MV-4-11 (cell line): Measurements from ENCODE around the gene ZFPL1.
A peak's percentile ranks its signal among the peaks of the same experiment; 100 is the strongest.
"Not testable (repeated sequence)": the region's sequence is repeated elsewhere in the genome, so short reads cannot be mapped to it uniquely, and the experiment has no call there.

Source experiments
- DNase-seq: peaks from one replicate; lab custom pipeline; 2025; lab: John Stamatoyannopoulos, UW

Gene ZFPL1

DNA sequence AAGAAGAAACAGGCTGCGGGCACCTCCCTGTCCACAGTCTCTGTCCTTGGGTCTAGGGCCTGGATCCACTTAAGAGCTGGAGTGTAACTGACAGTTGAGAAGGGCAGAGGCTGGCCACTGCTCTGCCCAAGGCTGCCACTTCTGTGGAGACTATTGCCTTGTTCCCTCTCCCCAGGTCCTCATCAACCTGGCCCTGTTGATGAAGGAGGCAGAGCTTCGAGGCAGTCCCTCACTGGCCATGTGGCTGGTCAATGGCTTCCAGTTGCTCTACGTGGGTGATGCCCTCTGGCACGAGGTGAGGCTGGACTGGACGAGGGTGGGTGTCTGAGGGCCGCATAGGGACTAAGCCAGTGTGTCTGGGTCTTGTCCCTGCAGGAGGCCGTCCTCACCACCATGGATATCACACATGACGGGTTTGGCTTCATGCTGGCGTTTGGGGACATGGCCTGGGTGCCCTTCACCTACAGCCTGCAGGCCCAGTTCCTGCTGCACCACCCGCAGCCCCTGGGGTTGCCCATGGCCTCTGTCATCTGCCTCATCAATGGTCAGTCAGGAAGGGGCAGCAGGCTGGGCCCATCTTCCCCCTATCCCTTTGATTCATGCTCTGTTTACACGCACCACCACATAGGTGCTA is 30.6 kb downstream of the ZFPL1 start:
- no peak for DNase-seq

DNA sequence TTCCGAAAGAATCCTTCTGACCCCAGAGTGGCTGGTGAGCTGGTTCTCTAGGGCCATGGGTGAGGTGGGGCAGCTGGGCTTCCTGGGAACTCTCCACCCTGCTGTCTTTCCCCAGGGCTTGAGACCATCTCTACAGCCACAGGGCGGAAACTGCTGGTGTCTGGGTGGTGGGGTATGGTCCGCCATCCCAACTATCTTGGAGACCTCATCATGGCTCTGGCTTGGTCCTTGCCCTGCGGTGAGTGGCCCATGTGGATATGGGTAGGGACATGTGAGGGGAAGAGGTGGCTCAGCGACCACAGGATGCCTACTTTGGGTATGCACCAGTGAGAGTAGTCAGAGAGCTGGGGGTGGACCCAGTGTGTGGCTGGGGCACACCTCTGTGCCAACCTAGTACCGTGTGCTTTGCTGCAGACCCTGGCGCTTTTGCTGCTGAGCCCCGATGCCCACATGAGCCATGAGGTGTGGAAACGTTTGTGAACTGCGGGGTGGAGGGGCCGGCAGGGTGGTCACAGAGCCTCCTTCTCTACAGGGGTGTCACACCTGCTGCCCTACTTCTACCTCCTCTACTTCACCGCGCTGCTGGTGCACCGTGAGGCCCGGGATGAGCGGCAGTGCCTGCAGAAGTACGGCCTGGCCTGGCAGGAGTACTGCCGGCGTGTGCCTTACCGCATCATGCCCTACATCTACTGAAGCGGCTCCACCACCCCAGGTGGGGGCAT is 31.5 kb downstream of the ZFPL1 start:
- DNase-seq = no peak

DNA sequence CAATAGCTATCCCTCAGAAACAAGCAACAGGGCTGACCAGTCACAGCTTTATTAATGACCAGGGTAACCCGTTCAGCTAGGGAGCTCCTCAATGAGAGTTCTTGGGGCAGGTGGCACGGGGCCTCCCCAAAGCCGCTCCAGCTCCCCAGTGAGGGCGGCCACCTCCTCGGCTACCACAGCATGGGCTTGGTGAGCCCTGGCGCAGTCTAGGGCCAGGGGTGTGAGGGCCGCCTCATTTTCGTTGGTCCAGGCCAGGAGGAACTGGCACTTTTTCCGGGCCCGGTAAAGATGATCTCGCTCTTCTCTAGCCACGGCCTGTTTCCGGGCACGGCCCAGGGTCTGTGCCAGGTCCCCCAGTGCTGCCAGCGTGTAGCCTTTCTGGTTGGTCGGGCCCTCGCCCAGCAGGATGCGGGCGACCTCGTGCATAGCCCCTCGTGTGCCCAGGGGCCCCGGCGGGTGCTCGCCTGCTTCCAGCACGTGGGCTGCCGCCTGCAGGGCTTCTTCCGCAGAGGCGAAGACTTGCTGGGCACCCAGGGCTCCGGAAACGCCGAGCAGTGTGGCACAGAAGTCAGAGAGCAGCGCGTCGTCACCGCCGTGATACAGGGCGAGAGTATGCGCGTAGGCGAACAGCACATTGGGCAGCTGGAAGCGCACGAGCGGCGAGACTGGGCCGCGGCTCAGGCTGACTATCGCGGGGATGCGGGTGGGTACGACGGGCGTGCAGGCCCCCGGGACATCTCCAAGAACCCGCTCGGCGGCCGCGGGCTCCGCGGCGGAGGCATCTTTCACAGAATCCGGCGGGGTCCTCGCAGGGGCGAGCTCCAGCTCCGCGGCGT is 32.6 kb downstream of the ZFPL1 start:
- DNase-seq = peak; percentile 5

DNA sequence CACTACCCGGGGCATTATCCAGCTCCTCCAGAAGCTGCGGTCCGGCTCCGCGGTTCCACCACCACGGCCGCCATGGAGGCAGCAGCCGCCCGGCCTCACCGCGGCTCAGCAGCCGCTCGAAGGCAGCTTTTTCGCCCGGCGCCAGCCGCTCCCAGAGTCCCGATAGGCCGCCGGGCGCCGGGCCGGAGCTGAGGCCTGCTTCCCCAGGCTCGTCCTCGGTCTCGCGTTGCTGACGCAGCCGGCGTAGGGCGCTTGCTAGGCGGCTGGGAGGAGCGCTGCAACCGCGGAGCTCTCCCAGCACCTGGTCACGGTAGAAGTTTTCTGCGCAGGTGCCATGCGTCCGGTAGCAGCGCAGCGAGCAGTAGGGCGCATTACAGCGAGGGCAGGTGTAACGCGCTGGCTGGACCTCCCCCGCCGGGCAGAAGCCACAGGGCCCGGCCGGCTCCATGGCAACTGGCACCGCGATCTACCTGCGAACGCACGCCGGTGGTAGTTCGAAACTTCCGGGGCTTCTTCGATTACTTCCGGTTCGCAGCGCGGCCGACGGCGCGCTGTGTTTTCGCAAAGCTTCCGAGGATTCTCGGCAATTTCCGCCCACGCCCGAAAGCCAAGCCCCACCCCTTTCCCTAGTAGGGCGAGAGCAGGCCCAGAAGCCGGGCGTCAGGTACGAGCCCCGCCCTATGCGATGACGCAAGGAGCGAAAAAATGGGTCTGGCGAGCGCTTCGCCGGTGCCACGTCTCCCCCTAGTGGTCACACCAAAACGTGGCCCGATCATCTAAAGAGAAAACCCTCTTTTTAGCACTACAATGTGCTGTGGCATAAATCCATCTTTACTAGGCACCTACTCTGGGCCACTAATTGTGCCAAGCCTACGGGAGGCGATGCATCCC is 33.4 kb downstream of the ZFPL1 start, which contains the start of gene ZNHIT2:
TSS of gene ZNHIT2 (minus strand) at position 496 of the 891 bp plus-strand sequence. CDS start at position 448, 48 bp downstream.
- peak; percentile 98 for DNase-seq

DNA sequence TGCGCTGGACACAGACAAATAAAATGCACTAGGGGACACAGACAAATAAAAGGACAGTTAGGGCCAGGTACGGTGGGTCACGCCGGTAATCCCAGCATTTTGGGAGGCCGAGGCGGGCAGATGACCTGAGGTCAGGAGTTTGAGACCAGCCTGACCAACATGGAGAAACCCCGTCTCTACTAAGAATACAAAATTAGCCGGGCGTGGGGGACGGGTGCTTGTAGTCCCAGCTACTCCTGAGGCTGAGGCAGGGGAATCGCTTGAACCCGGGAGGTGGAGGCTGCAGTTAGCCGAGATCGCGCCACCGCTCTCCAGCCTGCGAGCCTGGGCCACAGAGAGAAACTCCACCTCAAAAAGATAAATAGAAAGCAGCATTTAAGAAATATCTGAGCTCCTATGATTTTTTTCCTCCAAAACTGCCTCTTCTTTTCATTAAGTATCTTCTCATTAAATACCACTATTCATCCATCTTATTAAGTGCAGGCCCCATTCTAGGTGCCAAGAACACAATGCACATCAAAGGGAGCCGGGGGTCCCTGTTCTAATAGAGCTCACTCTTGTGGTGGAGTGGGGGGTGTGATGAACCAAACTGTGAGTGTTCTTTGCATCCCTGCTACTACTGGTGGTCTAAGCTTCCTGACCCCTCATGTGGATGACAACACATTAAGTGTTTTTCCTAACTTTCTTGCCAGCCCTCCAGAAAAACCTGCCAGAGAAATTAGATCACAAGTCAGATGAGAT is 34.2 kb downstream of the ZFPL1 start:
- no peak for DNase-seq

DNA sequence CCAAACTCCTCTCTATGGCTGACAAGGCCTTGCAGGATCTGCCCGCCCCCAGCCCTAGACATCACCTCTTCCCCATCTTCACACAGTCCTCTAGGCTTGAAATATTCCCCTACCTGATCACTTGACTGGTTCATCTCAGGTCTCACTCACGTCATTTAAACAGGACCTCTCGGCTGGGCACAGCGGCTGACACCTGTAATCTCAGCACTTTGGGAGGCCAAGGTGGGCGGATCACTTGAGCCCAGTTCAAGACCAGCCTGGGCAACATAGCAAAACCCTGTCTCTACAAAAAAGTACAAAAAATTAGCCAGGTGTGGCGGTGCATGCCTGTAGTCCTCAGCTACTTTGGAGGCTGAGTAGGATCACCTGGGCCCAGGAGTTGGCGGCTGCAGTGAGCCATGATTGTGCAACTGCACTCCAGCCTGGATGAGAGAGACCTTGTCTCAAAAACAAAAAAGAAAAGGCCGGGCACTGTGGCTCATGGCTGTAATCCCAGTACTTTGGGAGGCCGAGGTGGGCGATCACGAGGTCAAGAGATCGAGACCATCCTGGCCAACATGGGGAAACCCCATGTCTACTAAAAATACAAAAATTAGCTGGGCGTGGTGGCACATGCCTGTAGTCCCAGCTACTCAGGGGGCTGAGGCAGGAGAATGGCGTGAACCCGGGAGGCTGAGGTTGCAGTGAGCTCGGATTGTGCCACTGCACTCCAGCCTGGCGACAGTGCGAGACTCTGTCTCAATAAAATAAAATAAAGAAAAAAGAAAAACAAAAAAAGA is 35.1 kb downstream of the ZFPL1 start:
- DNase-seq = not testable (repeated sequence)

DNA sequence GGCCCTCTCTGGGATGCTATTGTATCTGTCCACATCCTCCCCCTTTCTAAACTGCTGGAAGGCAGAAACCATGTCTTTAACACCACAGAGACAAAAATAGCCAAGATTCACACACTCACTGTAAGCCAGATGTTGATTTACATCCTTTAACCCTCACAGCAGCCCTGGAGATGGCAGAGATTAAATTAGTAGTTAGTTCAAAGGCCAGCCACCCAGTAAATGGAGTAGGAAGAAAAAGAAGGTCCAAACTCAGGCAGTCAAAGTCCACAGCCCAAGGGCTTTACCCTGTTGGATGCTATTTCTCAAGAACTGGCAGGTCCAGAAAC is 35.6 kb downstream of the ZFPL1 start:
- DNase-seq = no peak

DNA sequence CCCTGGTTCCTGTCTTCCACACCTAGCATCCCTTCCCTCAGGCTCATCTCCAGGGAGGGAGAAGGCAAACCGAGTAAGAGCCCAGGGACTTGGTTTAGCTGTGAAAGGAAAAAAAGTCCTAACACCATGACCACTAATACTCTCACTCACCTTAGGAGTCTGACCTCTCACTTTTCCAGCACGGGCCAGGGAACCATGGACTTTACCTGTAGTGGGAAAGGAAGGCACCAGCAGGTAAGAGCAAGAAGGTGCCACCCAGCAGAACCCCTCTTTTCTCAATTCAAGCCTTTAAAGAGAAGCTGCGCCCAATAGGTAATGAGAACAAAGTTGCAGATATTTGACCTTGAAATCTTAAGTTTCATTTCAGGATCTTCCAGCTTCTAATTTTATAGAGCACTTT is 36.8 kb downstream of the ZFPL1 start:
- no peak for DNase-seq

DNA sequence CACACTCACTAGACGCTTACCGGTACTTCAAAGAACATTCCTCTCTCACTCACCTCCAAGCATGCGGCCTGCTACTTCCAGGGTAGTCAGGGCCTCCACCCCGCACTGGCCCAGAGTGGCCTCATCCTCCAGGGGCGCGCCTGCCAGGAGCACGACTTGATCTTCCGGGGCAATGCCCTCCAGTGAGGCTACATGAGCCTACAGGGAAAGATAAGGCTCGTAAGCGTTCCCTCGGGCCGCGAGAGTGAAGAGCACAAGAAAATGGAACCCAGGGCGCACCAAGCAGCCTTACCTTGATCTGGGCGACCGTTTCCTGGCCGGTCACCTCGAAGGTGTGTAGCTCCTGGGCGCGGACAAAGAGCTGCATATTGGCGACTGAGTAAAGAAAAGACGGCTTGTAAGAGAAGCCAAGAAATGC is 37.4 kb downstream of the ZFPL1 start:
- DNase-seq = peak; percentile 5

DNA sequence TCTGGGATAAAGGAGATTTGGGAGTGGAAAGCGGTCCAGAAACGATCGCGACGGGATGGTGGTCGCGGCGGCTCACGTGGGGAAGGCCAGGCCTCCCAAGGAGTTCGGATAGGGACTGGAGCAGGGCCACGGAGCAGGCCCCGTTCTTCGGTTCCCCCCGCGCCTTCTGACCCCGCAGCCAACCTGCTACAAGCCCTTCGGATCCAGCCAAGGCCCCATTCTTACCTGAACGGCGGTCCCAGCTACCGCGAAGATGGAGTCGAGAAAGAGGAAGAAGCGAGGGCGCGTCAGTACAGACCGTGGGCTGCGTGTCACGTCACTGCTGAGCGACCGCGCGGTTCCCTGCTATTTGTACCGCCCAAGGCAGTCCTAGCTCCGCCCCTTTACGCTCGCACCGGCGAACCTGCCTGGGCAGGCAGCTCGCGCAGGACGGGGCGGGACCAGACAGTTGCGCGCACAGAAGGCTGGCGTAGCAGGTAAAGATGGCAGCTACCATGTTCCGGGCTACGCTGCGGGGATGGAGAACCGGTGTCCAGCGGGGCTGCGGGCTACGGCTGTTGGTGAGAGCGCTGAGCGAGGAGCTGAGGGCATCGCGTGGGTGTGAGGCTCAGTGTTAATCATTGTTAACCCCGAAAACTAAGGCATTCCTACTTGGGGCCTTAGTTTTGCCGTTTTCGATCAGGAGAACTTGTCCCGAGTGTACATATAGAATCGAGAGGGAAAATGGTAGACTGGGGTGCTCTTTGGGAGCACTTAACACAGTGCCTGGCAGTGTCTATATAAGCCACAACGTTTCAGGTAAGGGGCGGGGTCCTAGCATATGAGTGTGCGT is 38.1 kb downstream of the ZFPL1 start, which contains the start of the genes FAU and MRPL49:
TSS of gene FAU (minus strand) at position 270 of the 832 bp plus-strand sequence. CDS start 321 bp downstream, outside the sequence.
TSS of gene MRPL49 (plus strand) at position 457 of the 832 bp plus-strand sequence. CDS start at position 483, 26 bp downstream.
- peak; percentile 98 for DNase-seq

DNA sequence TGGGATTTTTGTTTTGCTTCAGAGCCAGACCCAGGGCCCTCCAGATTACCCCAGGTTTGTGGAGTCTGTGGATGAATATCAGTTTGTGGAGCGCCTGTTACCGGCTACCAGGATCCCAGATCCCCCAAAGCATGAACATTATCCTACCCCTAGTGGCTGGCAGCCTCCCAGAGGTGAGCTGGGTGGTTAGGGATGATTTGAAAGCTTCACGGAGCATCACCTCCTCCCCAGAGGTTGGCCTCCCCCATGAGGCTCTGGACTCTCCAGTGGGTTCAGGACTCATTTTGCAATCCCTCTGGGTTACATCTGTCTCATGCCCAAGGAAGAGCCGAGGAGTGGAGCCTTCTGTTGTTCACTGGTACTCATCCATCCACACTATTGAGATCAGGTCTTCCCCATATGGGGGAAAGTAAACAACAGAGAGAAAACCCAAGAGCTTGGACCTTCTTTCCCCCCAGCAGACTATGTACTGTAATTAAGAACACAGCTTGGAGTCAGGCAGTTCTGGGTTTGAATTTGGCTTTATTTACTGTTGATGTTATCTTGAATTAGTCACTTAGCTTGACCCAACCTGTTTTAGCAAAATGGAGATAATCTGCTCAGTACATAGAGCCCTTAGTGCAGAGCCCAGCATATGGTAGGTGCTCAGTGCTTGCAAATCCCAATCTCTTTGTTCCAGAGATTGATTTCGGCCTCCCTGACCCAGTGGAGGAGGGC is 40.6 kb downstream of the ZFPL1 start:
- DNase-seq = no peak

DNA sequence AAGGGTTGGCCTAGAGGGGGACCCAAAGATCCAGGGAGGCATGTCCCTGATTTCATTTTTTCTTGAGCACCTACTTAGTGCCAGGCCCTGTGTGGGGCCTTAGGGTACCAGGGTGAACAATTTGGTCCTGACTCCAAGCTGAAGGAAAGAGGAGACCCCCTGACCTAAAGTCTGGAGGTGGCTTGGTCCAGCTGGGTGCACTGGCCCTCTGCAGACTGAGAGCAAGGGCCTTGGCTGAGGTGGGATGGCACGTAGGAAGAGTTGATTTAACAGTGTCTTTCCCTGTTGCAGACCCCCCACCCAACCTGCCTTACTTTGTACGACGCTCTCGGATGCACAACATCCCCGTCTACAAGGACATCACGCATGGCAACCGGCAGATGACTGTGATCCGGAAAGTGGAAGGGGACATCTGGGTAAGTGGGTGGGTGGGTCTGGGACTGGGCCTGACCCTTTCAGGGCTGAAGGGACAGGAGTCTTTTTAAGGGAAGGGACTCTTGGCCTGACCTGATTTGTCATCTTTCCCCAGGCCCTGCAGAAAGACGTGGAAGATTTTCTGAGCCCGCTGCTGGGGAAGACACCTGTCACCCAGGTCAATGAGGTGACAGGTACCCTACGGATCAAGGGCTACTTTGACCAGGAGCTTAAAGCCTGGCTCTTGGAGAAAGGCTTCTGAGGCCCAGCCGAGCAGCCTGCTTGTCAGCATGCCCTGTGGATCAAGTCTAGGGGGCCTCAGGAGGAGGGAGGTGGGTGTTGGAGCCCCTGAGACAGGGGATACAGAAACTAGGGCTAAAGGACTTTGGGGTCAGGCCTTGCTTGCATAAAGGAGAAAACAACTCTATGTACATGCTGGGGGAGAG is 41.4 kb downstream of the ZFPL1 start:
- DNase-seq = no peak

DNA sequence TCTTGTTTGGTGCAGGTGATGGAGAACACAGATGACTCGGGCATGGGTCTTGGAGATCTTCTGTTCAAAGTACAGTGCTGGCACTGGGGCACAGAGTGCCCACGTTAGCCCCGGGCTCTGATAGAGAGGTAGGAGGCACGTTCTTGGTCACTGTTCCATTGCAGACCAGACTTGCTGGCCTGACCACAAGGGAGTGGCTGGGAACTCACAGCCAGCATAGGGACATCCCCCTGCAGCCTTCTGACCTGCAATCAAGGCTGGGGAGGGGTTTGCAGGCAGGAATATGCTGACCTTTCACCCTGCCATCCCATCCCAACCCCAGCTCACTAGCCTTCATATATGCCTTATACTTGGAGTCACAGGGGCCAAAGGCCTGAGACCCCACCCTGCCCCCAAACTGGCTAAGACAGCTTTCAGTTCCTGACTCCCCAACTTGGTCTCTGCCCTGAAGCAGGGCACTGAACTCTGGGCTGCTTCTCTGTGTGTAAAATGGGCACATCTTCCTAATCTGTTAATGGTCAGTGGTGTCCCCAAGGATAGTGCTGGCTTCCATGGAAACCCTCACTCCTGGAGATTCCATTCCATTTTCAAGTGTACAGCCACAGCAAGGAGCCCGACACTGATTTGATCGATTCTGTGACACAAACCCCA is 42.7 kb downstream of the ZFPL1 start:
- DNase-seq = no peak

DNA sequence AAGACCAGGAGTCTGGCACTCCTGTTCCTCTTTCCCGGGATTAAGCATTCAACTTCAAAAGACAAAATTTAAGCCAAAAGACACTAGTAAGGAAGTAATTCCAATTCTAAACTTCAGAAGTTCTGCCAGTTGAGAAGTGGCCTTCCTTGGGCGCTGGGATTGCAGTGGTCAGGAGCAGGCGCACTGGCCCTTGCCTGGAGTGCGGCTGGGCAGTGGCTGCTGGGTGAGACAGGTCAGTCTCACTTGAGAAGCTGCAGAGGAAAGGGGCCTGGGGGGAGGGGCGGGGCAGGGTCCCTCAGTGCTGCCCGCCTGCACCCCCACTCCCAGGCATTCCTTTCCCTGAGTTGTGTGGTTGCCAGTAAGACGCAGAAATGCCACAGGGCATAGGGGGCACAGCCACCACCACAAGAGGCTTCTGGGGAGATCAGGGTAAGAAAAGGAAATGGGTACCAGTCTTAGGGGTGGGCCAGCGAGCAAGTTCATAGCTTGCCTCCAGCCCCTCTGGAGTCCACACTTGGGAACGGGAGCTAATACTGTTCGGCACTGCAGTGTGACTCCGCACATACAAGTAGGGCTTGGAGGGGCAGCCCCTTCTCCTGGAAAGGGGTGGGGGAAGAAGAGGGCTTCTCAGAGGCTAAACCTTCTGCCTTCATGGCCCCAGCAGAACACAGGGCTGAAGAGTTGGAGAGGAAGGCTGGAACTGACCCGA is 43.6 kb downstream of the ZFPL1 start:
- no peak for DNase-seq

DNA sequence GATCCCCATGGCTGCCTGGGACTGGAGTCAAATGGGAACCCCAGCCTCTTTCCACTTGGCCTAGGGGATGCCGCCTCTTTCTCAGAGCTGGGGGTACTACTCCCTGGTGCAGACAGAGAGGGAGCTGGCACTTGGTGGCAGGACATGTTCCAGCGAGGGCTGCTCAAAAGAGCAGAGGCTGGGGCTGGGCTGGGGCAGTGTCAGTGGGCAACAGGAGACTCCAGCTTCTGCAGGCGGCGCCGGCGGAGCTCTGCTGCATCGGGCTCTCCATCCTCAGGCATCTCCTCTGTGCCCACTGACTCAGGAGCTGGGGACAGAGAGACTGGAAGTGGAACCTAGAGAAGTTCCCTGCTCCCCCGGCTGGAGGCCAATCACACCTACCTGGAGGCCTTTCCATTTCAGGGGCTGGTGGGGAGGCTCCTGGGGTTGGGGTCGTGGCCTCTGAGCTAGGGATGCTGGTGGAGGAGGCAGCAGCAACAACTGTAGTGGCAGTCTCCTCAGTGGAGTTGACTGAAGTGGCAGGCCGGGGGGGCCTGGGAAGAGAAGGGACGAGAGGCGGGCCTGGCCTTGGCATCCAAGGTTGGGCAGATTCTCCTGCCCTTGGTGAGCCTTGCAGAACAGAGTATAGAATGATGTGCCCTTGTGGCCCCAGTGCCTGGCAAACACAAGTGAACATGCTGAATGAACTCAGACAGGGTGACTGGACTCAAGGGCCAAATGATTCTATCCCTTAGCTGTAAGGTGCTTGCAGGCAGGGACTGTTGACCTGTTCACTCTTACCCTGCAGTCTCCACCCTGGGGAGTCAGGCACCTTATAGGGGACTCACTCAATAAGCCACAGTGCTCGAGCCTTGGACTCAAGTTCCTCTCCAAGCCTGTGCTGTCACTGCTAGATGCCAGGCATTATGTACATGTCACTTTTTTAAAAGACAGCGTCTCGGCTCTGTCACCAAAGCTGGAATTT is 44.4 kb downstream of the ZFPL1 start:
- DNase-seq = no peak
